Activated T-helper 2 cell treated with anti-CD3 and anti-CD28 coated beads, Interferon-gamma antibody, Interleukin-2, Interleukin-4, amounts not matched to agents 10 μg/mL and 5 μg/mL and 100 μg/mL, durations not matched to agents 14 hours and 24 hours and 36 hours (primary cell): Measurements from ENCODE around the gene SC5D. TPM values are rescaled to one million over a fixed set of nuclear protein-coding genes. Genes with fewer than 3 reads are reported as not detected.

Experiments
- DNase-seq: peaks from one replicate; pipeline ENCODE4 v3.0.0; 2021; ENCODE audit warnings: low spot score
- H3K27ac Mint-ChIP-seq: one replicate; pipeline ENCODE4 v1.8.0; 2021; ENCODE audit warnings: mixed read lengths
- H3K27me3 Mint-ChIP-seq: one replicate; pipeline ENCODE4 v1.8.0; 2021; ENCODE audit warnings: low read depth, mixed read lengths
- H3K36me3 Mint-ChIP-seq: one replicate; pipeline ENCODE4 v1.8.0; 2021; ENCODE audit warnings: low read depth, mixed read lengths
- H3K4me1 Mint-ChIP-seq: one replicate; pipeline ENCODE4 v1.8.0; 2021; ENCODE audit warnings: low read depth, mixed read lengths
- H3K4me3 Mint-ChIP-seq: one replicate; pipeline ENCODE4 v1.8.0; 2021; ENCODE audit warnings: low read depth, mild to moderate bottlenecking, moderate library complexity, mixed read lengths
- H3K9me3 Mint-ChIP-seq: one replicate; pipeline ENCODE4 v1.8.0; 2021; ENCODE audit warnings: mixed read lengths
- intact Hi-C: fragments of 100-400 bp; cut with micrococcal nuclease; formaldehyde crosslinking; loops from one replicate; pipeline ENCODE4 v1.15.1; 2023
- total RNA-seq: library from RNA; stranded (reverse); gene quantifications from 2 replicates; pipeline ENCODE4 v1.2.3, GENCODE V29; 2022

The SC5D gene
- total RNA-seq, 1 donor from 2014 or later: 28.0 TPM

GRCh38 chr11:121338536-121338935 lies 46.0 kb downstream of the SC5D start:
- Mint-ChIP-seq H3K4me1 (peaks cover 31% of the 10 kb centered on the region), H3K27ac (no peak overlapping the region), H3K27me3 (peaks cover 8% of the 10 kb centered on the region), H3K4me3 (no peak overlapping the region), H3K9me3 (no peaks in the 10 kb centered on the region), H3K36me3 (no peaks in the 10 kb centered on the region)
- no peak for DNase-seq
- intact Hi-C loops: no loop called here

GRCh38 chr11:121340032-121340580 lies 47.5 kb downstream of the SC5D start:
- Mint-ChIP-seq H3K4me1 (peaks cover 31% of the 10 kb centered on the region), H3K9me3 (no peaks in the 10 kb centered on the region), H3K27ac (no peak overlapping the region), H3K4me3 (no peak overlapping the region), H3K27me3 (no peaks in the 10 kb centered on the region), H3K36me3 (no peaks in the 10 kb centered on the region)
- no peak for DNase-seq
- intact Hi-C loops: no loop called here

- H3K36me3 Mint-ChIP-seq: no peaks in the 10 kb centered on the region
- peaks cover 4% of the 10 kb centered on the region for H3K27me3 Mint-ChIP-seq
- intact Hi-C loops: no loop called here
- no peak overlapping the region for H3K4me3 Mint-ChIP-seq
- H3K4me1 Mint-ChIP-seq: peaks cover 28% of the 10 kb centered on the region
- DNase-seq: no peak
- H3K9me3 Mint-ChIP-seq: no peaks in the 10 kb centered on the region
- no peak overlapping the region for H3K27ac Mint-ChIP-seq
Observed at GRCh38 chr11:121341609-121342008, 49.0 kb downstream of the SC5D start.

GRCh38 chr11:121344824-121345223 lies 52.3 kb downstream of the SC5D start:
- no peak overlapping the region for H3K27ac Mint-ChIP-seq
- H3K27me3 Mint-ChIP-seq: peaks cover 6% of the 10 kb centered on the region

GRCh38 chr11:121347094-121347493 lies 54.5 kb downstream of the SC5D start:
- intact Hi-C loops: no loop called here
- H3K27ac Mint-ChIP-seq: no peak overlapping the region
- H3K36me3 Mint-ChIP-seq: no peaks in the 10 kb centered on the region
- H3K9me3 Mint-ChIP-seq: no peaks in the 10 kb centered on the region
- DNase-seq: no peak
- no peak overlapping the region for H3K4me3 Mint-ChIP-seq
- H3K27me3 Mint-ChIP-seq: peaks cover 6% of the 10 kb centered on the region
- H3K4me1 Mint-ChIP-seq: no peaks in the 10 kb centered on the region

More at GRCh38 chr11:121344824-121345223, 52.3 kb downstream of the SC5D start:
- H3K4me1 Mint-ChIP-seq: peaks cover 14% of the 10 kb centered on the region
- DNase-seq: no peak
- no peak overlapping the region for H3K4me3 Mint-ChIP-seq
- no peaks in the 10 kb centered on the region for H3K36me3 Mint-ChIP-seq
- intact Hi-C loops: no loop called here
- H3K9me3 Mint-ChIP-seq: no peaks in the 10 kb centered on the region

GRCh38 chr11:121347813-121348212 lies 55.2 kb downstream of the SC5D start:
- peaks cover 6% of the 10 kb centered on the region for H3K27me3 Mint-ChIP-seq
- no peaks in the 10 kb centered on the region for H3K4me1 Mint-ChIP-seq
- H3K9me3 Mint-ChIP-seq: no peaks in the 10 kb centered on the region
- no peak overlapping the region for H3K4me3 Mint-ChIP-seq
- H3K36me3 Mint-ChIP-seq: no peaks in the 10 kb centered on the region
- intact Hi-C loops: no loop called here
- DNase-seq: no peak
- no peak overlapping the region for H3K27ac Mint-ChIP-seq

- Mint-ChIP-seq H3K9me3 (no peaks in the 10 kb centered on the region), H3K4me3 (no peak overlapping the region), H3K27ac (no peak overlapping the region), H3K4me1 (no peaks in the 10 kb centered on the region), H3K27me3 (peaks cover 6% of the 10 kb centered on the region), H3K36me3 (no peaks in the 10 kb centered on the region)
- intact Hi-C loops: no loop called here
- DNase-seq: no peak
Observed at GRCh38 chr11:121348220-121348875, 55.8 kb downstream of the SC5D start.

GRCh38 chr11:121349790-121350189 lies 57.2 kb downstream of the SC5D start:
- no peaks in the 10 kb centered on the region for H3K36me3 Mint-ChIP-seq
- no peaks in the 10 kb centered on the region for H3K9me3 Mint-ChIP-seq
- H3K27me3 Mint-ChIP-seq: peaks cover 8% of the 10 kb centered on the region
- H3K4me1 Mint-ChIP-seq: no peaks in the 10 kb centered on the region
- intact Hi-C loops: no loop called here
- no peak overlapping the region for H3K4me3 Mint-ChIP-seq
- DNase-seq: no peak
- no peak overlapping the region for H3K27ac Mint-ChIP-seq

GRCh38 chr11:121350314-121351082 lies 57.9 kb downstream of the SC5D start:
- DNase-seq: no peak
- Mint-ChIP-seq H3K27me3 (peaks cover 7% of the 10 kb centered on the region), H3K27ac (no peak overlapping the region), H3K36me3 (no peaks in the 10 kb centered on the region), H3K4me1 (no peaks in the 10 kb centered on the region), H3K9me3 (no peaks in the 10 kb centered on the region), H3K4me3 (no peak overlapping the region)
- intact Hi-C loops: no loop called here

- peaks cover 5% of the 10 kb centered on the region for H3K27me3 Mint-ChIP-seq
- H3K4me1 Mint-ChIP-seq: no peaks in the 10 kb centered on the region
- H3K36me3 Mint-ChIP-seq: no peaks in the 10 kb centered on the region
- intact Hi-C loops: no loop called here
- DNase-seq: no peak
- H3K27ac Mint-ChIP-seq: no peak overlapping the region
- H3K4me3 Mint-ChIP-seq: no peak overlapping the region
- no peaks in the 10 kb centered on the region for H3K9me3 Mint-ChIP-seq
Observed at GRCh38 chr11:121351083-121351630, 58.6 kb downstream of the SC5D start.

GRCh38 chr11:121352251-121352891 lies 59.8 kb downstream of the SC5D start:
- H3K36me3 Mint-ChIP-seq: no peaks in the 10 kb centered on the region
- H3K27me3 Mint-ChIP-seq: peaks cover 5% of the 10 kb centered on the region
- no peaks in the 10 kb centered on the region for H3K9me3 Mint-ChIP-seq
- peaks cover 2% of the 10 kb centered on the region for H3K4me1 Mint-ChIP-seq
- no peak overlapping the region for H3K4me3 Mint-ChIP-seq
- intact Hi-C loops: no loop called here
- DNase-seq: no peak
- H3K27ac Mint-ChIP-seq: no peak overlapping the region

GRCh38 chr11:121354192-121354591 lies 61.6 kb downstream of the SC5D start:
- Mint-ChIP-seq H3K27me3 (peaks cover 5% of the 10 kb centered on the region), H3K4me3 (no peak overlapping the region), H3K36me3 (no peaks in the 10 kb centered on the region), H3K4me1 (peaks cover 2% of the 10 kb centered on the region), H3K27ac (no peak overlapping the region), H3K9me3 (no peaks in the 10 kb centered on the region)
- intact Hi-C loops: no loop called here
- DNase-seq: no peak
